HG03280 (cell line): Measurements from ENCODE around the gene FANCE.
A peak's percentile ranks its signal among the peaks of the same experiment; 100 is the strongest.
"Not testable (repeated sequence)": the region's sequence is repeated elsewhere in the genome, so short reads cannot be mapped to it uniquely, and the experiment has no call there.

Experiments used
- ATAC-seq: cut with Tn5 transposase; IDR thresholded peaks from one replicate; pipeline ENCODE4 v1.9.1; 2021; ENCODE audit warnings: mild to moderate bottlenecking, moderate library complexity; ENCODE audit not compliant: unreplicated experiment

The FANCE gene

DNA sequence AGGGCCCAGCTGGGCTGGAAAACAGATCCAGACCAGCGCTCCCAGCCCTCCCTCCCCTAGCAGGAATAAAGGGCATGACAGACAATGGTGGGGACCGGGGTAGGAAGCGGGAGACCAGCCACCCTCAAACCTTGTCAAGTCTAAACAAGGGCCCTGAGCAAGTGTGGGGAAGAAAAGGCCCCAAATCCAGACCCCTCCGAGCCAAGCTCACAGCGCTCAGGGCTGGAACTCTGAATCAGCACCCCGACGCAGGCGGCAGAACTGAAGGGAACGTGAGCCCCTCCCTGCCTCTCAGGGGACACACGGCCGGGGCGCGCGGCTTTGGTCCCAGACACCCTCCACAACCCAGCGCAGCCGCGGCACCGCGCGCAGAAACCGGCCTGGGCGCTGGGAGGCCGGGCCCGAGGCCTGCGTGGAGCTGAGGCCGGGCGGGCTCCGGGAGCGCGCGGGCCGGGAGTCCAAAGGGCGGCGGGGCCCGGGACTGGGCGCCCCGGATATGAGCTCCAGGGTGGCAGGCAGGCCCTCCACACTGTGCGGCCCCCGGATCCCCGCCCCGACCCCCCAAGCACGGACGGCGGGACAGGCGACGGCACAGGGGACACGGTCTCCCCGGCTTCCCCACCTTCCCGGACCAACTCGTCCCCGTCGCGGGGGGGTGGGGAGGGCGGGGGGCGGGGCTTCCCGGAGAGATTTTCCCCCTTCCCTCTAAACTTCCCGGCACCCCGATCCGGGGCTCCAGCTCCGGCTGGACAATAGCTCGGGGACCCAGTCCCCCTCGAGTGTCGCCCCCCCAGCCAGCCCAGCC is 44.1 kb downstream of the FANCE start:
- ATAC-seq: no peak

DNA sequence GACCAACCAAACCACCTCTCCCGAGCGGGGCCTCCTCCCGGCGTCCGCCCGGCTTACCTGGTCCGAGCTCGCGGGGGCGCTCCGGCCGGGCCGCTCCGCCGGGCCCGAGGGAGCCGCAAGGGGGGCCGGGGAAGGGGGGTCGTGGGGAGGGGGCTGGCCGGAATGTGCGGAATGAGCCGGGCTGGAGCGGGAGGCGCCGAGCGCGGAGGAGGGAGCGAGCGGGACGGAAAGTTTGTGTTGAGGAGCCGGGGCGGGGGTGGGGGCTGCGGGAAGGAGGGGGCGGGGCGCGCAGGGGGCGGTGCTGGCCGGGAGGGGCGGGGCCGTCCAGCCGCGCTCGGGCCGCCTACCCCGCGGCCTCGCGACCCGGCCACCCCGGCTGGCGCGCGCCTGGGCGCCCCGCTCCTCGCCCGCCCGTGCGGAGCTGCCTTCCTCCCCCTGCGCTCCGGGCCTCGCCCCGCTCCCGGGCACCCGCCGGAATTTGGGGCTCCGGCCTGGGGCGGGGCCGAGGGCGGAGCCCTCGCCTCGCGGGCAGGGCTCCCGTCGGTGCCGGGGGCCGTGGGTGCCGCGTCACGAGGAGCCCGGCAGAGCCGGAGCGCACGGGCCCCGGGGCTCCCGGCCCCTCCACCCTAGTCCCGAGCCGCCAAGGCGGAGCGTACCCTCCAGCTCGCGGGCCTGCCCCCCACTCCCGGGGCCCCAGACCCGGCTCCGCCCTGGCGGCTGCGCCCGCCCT is 44.9 kb downstream of the FANCE start, which contains the start of gene TEAD3:
Gene TEAD3 (minus strand): TSS at position 239 of the 730 bp plus-strand sequence.
- peak; percentile 42 for ATAC-seq

DNA sequence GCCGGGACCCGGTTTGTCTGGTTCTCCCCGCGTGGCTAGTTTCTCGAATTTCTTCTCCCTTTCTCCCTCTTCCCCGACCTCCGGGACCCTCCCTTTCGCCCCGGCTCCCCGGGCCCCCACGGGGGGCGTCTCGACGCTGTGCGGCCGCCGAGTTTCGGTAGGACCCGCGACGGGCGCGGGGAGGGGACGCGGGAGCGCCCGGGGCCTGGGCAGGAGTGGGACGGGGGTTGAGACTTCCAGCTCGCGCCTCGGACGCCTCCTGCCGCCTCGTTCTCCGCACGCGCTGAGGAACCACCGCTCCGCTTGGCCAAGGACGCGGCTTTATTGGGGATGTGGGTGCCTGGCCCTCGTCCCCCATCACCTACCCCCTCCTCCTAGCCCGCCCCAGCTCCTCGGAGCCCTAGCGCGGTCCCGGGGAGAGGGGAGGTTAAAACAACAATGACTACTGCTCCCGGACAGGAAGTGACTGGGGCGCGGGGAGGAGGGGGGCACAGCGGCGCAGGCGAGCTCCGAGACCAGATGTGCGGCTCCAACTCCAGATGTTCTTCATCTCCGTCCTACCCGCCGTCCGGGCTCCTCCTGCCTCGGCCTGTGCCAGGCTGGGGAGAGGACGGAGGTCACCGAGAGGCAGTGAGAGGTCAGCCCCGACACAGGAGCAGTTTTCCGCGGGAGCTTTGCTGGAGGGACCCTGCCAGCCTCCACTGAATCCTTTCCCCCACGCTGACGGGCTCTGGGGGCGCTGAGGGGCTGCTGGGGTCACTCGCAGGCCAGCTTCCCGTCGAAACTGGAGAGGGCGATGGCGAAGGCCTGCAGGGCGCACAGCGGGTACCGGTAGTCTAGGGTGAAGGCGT is 45.7 kb downstream of the FANCE start:
- ATAC-seq: no peak

DNA sequence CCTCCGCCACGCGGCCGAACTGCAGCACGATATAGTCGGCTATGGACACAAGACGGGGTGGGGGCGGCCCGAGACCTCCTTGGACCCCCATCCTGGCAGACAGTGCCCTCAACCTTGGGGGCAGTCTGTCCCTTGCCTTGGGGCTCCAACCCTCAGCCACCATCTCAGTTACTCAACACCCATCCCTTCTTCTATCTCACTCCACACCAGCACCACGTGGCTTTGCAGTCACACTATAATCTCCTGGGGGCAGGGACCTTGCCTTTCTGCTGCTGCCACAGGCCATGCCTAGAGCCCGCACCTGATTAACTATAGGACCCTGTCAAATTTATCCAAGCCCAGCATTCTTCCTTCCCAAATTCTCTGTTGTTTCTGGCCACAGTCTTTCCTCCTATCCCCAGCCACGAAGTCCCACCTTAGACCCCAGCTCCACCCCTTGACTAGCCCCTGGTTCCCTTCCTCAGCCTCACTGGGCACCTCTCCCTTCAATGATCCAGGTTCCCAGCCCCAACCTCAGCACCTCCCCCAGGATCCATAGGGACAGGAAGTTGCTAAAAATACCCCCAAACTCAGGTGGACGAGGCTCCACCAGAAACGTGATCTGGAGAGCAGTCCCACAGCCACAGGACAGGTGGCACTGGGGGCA is 46.4 kb downstream of the FANCE start:
- no peak for ATAC-seq

DNA sequence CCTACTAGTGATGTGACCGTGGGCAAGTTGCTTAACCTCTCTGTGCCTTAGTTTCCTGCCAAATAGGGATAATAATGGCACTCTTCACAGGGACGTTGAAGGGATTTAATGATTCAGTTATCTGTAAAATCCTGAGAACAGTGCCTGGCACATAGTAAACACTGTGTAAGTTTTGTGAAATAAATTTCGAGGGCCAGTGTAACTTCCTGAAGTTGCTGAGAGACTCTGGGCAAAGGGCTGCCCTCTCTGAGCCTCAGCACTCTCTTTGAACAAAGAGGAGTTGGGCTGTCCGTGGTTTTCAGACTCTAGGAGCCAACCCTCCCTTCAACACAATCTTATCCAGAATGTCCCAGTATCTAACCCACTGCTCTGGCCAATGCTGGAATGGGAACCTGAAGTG is 47.2 kb downstream of the FANCE start:
- ATAC-seq: no peak

DNA sequence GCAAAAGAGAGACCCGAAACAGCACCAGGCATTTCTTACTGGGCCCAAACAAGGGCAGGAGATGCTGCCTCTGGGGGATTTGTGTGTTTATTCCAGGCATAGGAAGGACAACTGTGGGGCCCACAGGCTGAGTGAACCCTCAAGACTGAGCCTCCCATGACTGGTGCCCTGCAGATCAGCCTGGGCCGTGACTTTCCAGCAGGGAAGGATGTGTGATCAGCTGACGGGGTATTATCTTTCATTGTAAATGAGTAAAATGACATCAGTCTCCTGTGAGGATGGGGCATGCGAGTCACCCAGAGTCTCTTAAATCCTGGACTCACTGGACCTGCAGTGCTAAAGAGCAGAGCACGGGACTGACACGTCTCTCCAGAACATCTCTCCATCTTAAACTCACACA is 48.6 kb downstream of the FANCE start:
- no peak for ATAC-seq

DNA sequence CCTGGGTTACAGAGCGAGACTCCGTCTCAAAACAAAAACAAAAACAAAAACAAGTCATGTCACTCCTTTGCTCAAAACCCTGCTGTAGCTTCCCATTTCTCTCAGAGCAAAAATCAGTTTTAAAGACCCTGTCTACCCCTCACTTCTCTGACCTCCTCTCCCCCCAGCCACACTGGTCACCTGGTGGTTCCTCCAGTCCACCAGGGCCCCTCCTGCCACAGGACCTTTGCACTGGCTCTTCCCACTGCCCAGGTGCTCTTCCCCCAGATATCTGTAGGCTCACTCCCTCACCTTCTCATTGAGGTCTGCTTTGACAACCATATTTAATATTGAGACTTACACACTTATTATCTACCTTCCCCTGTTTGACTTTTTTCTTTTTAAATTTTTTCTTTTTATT is 49.6 kb downstream of the FANCE start:
- no peak for ATAC-seq

DNA sequence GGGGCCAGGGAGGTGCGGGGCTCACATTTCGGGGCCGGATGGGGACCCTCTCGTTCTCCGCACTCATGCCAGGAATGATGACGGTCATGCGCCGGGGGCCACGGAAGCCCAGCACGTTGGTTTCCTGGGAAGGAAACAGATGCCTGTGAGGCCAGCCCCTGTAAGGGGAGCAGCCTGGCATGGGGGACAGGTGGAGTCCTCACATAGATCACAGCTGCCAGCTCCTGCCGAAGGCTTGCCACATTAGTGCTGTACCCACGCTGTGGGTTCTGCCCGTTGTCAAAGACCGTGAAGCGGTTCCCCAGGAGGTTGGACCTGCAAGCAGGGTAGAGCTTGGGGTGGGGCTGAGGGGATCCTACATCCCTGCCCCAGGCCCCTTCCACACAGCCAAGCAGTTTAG is 51.4 kb downstream of the FANCE start:
- no peak for ATAC-seq

DNA sequence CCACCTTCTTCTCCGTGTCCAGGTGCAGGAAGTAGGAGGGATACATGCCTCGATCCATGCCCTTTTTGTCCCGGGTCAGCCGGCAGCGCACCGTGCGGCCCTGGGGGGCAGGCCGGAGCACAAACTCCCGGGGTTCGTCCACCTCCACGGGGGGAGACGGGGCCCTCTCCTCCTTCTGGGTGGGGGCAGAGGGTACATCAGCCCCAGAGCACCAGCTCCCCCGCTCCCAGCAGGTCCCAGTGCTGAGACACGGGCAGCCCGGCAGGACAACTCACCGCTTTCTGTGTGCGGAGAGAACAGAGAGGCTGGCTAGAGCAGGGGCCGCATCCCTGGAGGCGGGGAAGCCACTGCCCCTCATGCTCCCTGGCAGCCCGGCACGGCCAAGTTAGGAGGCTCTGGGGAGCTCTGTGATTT is 53.9 kb downstream of the FANCE start:
- no peak for ATAC-seq

DNA sequence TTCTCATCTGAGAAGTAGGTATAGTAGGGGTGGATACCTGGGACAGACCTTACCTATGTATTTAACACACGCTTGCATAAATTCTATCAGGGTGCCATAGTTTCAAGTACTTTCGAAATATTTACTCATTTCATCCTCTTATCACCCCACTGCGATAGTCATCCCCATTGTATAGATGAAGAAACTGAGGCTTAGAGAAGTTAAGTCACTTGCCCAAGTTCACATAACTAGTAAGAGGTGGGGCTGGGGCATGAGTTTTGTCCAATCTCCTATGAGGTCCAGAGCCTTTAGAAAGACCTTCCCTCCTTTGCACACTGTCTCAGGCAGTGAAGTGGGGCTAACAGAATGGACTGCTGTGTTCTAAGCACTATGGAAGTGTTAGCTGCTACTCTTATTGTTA is 54.4 kb downstream of the FANCE start:
- ATAC-seq: no peak

DNA sequence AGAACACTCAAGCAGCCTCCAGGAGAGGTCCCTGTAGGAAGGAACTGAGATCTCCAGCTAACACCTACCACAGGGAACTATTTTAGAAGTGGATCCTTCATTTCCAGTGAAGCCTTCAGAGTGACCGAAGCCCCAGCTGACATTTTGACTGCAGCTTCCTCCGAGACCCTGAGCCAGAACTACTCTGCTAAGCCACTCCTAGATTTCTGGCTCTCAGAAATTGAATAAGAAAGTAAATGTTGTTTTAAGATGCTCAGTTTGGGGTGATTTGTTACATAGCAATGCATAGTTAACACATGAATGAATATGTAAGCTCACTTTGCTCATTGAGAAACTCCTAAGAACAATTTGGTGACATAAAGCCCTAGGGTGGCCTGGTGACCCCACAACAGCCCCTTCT is 55.1 kb downstream of the FANCE start:
- ATAC-seq: no peak

DNA sequence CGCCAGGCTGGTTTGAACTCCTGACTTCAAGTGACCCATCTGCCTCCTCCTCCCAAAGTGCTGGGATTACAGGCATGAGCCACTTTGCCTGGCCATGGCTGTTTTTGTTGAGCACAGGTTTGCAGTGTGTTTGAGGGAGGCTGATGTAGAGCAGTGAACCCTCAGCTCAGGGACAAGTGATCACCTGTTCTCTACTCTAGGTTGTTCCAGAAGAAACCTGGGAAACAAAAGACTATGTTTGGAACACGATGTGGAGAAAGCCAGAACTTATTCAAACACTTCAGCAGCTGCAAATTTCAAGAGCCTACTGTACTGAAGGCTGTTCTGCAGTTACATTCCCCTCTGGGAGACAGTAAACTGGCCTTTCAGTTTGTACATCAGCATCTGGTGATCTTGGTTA is 55.9 kb downstream of the FANCE start:
- ATAC-seq: no peak

DNA sequence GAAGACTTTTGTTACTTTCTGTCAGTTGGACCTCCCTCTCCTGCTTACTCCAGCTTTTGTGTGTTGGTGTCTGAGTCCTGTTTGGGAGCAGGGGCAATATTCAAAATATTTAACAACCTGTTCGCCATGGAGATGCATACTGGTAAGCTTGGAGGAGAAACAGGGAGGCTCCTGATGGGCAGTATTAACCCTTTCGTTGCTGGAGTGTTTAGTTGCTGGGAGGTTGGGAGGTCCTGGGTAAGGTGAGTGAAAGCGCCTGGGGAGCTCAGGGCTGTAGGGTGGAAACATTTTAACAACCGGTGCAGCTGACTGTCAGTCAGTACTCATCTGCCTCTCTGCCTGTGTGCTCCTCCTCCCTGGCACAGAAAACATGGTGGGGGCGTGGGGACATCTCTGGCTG is 56.4 kb downstream of the FANCE start:
- no peak for ATAC-seq

DNA sequence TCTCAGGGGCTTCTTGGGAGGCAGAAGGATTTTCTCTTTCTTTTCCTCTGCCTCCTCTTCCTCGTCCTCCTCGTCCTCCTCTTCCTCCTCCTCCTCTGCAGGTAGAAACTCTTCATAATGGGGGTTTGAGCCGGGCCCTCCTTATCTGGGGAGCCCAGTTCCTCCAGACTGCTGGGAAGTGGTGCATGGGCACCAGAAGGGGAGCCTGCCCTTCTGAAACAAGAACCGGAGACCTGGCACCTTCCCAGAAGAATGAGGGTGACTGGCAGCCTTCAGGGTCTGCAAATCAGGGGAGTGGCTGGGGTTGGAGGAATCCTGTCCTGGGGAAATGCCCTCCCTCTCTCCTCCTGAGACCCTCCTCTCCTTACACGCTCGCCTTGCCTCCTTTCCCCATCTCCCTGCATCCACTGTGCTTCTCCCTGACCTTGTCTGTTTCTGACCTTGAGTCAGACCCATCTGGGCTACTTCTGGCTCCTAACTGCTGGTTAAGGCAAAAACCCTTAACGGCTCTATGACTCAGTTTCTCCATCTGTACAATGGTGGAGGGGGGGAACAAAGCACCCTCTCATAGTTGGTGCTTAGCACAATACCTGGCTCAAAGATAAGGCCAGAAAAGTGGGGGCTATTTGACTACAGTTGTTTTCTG is 58.9 kb downstream of the FANCE start:
- no peak for ATAC-seq

DNA sequence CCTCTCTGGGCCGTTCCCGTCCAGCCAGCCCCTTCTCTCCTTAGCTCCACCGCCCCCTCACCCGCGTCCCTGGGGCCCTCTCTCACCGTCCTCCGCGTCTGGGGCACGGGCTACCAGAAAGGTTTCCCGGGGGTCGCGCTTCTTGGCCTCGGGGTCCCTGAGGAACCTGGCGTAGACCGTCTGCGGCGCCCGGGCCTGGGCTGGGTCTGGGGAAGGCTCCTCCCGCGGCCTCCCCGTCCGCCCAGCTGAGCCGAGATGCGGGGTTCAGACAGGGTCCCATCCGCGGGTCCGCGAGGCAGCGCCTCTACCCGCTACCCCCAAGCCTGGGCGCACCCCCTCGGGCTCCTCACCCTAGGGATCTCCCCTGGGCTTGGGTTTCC is 59.4 kb downstream of the FANCE start:
- ATAC-seq: no peak

DNA sequence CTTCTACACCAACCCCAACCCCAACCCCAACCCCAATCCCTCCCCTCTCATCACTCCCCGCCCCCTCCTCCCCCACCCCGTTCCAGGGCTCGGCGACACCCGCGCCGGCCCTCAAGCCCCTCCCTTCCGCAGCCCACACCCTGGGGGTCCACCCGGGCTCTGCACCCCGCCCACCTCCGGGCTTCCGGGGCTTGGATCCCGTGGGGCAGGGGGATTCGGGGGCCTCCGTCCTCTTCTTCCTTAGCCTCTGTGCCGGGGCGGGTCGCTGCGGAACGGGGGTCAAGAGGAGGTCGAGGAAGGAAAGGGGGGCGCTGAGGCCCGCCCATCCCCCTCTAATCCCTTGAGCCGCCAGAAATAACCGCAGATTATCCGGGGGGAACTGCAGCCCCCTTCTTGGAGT is 59.9 kb downstream of the FANCE start:
- no peak for ATAC-seq

DNA sequence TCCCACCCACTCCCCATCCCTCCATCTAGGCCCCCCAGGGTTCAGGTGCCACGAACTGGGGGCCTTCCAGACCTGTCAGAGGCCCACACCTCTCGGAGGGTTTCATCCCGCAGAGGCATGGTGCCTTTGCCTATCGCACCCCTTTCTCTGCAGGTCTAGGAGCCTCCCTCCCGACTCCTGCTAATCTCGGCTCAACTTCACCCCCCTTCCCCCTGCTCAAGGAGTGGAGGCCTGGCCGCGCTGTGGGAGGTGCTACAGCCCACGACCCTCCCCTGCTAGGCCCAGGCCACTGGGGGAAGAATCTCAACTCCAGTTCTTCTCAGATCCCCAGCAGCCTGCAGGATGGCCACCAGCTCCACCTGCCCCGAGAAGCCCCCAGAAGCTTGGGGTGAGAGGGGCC is 60.6 kb downstream of the FANCE start, which contains the start of gene TULP1:
Gene TULP1 (minus strand): TSS at position 157 of the 400 bp plus-strand sequence. CDS start 38 bp downstream, at position 119.
- ATAC-seq: no peak

DNA sequence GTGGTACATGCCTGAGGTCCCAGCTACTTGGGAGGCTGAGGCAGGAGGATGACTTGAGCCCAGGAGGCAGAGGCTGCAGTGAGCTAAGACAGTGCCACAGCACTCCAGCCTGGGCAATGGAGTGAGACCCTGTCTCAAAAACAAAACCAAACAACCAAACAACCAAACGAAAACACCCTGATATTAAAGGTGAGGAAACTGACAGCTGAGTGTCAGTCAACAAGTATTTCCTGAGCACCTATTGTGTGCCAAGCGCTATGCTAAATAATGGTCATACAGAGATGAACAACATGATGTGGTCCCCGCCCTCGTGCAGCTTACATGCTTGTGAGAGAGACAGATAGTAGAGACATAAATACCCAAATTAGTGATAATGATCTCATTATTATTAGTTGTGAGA is 62.4 kb downstream of the FANCE start:
- no peak for ATAC-seq

DNA sequence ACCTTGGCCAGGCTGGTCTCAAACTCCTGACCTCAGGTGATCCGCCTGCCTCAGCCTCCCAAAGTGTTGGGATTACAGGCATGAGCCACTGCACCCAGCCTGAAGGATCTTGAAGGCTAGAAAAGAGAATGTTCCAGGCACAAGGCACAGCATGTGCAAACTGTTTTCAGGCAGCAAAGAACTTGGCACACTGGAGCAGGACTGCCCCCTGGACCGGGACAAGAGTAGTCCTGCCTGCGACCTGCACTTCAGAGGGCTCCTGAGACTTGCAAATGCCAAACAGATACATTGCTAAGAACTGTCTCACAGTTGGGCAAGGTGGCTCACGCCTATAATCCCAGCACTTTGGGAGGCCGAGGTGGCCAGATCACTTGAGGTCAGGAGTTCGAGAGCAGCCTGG is 63.8 kb downstream of the FANCE start:
- ATAC-seq: not testable (repeated sequence)
